Kidney tubule cell (primary cell): ENCODE measurements around the gene PDE6B.
A peak's percentile ranks its signal among the peaks of the same experiment; 100 is the strongest.

Experiments used
- DNase-seq: peaks from one replicate; pipeline ENCODE4 v3.0.0-alpha.2; 2018; ENCODE audit warnings: low spot score

PDE6B gene

GRCh38 chr4:600850-601515, 24.4 kb upstream of the PDE6B start:
- DNase-seq, result no peak

DNA sequence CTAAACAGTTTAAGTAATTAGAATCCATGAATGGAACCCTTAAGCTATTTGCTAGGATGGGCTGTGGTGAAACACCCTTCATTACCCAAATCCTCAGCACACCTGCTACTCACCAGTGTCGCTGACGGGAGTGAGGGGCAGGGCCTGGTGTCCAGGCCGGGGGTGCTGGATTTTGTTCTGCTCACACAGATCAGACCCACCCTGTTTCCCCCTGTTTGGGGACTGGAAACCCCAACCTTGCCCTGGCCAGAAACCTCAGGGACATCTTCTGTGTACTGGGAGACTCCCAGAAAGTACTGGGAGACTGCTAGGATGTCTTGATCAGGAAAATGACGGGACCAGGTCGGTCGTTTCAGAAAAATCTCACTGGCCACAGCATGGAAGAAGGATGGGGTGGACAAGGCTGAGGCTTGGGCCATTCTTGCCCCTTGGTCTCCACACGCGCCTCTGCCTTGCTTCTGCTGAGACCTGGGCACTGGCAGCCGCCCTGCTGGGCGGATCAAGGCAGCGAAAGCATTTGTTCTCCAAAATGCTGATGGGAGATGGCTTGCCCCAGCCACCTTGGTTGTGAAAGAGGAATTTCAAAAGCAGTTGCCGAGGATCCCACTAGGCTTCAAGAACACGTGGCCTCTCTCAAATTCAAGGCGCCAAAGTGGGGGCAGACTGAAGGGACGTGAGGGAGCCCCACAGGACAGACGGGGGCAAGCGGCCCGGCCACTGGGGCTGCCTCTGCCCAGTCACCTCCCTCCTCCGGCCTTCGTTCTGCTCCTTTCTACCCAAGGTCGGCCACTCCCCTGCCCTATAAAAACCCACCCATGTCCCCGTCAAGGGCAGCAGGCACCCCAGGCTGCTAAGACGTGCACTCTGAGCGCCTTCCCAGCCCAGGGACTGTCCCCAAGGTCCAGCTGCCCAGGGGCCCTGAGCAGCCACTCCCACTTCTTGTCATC, 23.5 kb upstream of the PDE6B start:
- DNase-seq, result no peak

DNA sequence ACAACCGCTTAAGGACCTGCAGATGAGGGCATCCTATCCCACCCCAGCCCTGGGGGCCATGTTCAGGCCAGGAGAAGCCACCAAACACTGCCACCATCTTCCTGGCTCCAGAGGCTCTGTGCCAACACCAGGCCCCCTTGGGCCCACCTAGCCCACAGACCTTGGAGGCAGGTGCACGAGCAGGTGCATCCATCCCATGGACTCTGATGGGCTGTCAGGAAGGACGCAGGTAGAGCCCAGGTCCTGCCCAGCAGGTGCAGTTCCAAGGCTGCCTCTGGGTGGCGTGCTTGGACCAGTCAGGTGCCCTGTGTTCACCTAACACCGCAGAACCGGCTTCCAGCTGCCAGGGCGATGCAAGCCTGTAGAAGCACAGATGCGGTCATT, 22.8 kb upstream of the PDE6B start:
- DNase-seq, result peak; percentile 79

DNA sequence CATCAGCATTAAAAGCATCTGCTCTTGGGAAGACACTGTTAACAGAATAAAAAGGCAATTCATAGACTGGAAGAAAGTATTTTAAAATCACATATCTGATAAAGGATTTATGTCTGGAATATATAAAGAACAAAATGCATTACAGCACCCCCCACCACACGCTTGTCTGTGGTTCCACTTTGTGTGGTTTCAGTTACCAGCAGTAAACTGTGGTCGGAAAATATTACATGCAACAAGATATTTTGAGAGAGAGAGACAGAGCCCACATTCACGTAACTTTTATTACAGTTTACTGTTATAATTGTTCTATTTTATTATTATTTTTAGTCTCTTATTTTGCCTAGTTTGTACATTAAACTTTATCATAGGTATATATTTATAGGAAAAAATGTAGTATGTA, 21.2 kb upstream of the PDE6B start:
- DNase-seq, result no peak

GRCh38 chr4:605702-606425, 19.5 kb upstream of the PDE6B start:
- DNase-seq, result no peak

- DNase-seq, result no peak
These were observed 17.1 kb upstream of the PDE6B start for GRCh38 chr4:608236-608635.

GRCh38 chr4:609400-610050, 15.8 kb upstream of the PDE6B start:
- no peak for DNase-seq

DNA sequence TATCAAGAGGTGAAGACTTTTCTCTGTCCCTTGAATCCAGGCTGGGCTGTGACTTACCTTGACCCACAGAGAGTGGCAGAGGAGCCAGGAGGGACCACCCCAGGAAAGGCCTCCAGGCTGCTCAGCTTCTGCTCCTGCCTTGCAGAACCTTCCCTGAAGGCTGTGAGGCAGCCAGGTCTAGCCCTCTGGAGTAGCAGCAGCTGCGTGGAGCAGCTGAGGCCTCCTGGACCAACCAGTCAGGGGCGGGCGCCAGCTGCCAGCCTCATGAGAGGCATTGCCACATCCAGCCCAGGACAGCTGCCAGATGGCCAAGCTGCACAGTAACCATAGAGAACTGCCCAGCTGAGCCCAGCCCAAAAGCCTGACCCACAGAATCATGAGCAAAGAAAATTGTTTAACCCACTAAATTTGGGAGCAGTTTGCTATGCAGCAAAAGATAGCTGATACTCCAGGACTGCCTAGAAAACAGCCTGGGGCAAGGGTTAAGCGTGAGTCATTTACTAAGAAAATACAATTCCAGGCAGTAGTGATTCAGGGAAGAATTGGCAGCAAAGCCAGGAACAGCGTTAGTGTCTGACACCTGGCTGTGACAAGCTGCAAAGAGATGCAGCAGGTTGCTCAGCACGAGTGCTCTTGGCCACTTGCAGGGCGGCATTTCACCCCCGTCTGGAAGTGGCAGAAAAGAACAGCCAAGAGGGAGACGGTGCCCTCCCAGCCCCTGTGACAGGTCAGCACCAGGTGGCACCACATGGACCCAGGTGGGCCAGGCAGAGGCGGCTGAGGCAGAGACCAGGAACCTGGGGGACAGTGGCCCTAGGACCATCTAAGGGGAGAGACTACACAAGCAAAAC, 14.7 kb upstream of the PDE6B start:
- DNase-seq, result peak; percentile 83

DNA sequence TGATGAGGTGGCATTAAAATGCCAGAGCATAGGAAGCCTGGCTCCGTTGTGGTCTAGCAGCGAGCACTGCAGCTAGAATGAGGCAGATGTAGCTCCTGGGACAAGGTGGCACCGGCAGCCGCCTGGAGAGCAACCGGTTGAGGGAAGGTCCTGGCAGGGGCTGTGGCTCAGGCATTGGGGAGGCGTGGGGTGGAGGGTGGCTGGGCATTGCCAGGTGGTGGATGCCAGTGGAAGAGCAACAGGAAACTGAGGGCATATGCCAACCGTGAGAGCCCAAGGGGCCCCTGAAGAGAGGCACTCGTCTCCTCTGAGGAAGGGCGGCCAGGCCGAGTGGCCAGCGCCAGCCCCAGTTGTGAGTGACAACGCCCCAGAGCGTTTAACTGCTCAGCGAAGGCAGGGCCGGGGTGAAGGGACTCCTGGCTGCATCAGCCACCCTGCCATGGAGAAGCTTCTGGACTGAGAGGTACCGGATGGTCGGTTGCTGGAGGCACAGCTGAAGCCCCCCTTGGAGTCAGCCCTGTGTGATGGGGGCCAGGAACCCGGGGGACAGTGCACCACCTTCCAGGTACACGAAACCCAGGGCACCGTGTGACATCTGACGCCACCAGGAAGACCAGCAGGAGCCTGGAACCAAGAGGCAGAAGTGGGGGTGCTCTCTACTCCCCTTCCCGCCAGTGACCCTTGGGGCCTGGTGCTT, 13.2 kb upstream of the PDE6B start:
- DNase-seq, result no peak

DNA sequence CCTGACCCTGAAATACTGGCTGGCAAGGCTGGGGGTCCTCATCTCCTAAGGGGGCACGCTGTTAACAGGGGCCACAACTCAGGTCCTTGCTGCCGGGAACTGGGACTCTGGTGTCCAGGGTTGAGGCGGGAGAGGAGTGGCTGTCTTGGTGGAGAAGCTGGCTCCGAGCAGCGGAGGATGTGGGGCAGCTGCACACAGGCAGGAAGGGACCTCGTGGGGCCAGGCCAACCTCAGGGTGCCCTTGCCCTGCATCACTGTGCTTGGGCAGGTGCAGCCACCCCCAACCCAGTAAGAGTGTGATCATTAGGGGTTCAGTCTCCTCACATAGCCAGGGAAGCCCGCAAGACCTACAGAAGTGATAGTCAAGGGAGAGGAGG, 12.6 kb upstream of the PDE6B start:
- DNase-seq, result no peak

DNA sequence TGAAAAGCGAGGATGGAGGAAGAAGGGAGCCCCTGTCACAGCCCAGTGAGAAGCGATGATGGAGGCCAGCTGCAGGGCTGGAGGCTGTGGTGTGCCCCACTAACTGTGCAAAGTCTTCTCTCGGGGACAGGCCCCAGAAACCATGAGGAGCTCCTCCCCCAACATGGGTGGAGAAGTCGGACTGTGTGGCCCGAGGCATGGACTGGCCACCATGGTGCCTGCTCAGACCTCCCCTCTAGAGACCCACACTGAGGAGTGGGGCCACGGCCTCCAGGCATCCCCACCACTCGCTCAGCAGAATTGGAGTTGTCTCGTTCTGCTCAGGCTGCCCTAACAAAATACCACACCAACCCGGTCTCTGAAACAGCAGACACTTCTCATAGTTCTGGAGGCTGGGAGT, 12.2 kb upstream of the PDE6B start:
- DNase-seq, result no peak

DNA sequence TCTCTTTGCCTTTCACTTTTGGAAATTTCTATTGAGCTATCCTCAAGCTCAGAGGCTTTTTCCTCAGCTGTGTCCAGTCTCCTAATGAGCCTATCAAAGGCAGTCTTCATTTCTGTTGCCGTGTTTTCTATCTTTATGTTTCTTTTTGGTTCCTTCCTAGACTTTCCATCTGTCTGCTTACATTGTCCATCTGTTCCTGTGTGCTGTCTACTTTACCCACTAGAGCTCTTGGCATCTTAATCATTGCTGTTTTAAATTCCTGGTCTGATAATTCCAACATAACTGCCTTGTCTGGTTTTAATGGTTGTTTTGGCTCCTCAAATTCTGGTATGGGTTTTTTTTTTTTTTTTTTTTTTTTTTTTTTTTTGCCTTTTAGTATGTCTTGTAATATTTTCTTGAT, 9.3 kb upstream of the PDE6B start:
- DNase-seq, result no peak

DNA sequence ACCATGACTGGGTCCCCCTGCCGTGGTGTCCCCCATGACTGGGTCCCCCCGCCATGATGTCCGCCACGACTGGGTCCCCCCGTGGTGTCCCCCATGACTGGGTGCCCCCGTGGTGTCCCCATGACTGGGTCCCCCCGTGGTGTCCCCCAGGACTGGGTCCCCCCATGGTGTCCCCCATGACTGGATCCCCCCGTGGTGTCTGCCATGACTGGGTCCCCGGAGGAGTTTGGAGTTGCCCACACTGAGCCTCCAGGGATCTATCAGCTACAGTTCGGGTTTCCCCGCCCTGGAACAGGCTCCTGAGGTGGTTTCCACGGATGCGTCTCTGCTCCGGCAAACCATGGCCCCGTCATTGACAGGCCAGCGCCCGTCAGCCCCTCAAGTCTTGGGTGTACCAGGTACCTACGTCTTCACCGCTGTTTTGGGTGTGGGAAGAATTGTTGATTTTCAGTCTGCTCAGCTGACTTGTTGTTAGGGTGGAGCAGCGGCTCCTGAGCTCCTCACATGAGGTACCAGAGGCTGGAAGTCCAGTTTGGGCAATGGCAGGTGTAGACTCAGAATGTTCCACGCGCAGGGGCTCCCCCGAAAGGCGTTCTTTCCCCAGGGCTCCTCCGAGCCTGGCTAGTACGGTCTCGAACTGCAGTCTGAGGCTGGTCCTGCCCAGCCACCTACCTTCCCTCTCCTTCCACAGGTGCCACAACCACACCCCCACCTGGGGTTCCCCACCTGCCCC, 8.3 kb upstream of the PDE6B start:
- no peak for DNase-seq

- peak; percentile 87 for DNase-seq
These were observed 7.4 kb upstream of the PDE6B start for GRCh38 chr4:617644-618641.

GRCh38 chr4:620201-620600, 5.2 kb upstream of the PDE6B start:
- no peak for DNase-seq

DNA sequence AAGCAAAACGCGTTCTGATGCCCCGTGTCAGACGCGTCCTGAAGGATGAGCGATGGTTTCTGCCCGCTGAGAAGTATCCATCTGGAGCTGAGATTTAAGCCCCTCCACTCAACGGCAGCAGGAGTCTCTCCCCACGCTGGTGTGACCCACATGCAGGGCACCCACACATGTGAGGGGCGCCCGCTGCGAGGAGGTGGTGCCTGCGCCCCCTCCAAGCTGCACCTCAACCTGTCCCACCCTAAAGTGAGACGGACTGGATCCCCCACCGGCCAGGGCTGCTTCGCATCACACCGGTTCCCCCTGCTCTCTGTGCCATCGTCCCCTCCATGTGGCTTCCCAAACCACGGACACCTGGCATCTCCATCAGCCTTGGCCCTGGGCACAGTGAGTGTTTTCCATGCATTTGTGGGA, 4.5 kb upstream of the PDE6B start:
- DNase-seq, result no peak

DNA sequence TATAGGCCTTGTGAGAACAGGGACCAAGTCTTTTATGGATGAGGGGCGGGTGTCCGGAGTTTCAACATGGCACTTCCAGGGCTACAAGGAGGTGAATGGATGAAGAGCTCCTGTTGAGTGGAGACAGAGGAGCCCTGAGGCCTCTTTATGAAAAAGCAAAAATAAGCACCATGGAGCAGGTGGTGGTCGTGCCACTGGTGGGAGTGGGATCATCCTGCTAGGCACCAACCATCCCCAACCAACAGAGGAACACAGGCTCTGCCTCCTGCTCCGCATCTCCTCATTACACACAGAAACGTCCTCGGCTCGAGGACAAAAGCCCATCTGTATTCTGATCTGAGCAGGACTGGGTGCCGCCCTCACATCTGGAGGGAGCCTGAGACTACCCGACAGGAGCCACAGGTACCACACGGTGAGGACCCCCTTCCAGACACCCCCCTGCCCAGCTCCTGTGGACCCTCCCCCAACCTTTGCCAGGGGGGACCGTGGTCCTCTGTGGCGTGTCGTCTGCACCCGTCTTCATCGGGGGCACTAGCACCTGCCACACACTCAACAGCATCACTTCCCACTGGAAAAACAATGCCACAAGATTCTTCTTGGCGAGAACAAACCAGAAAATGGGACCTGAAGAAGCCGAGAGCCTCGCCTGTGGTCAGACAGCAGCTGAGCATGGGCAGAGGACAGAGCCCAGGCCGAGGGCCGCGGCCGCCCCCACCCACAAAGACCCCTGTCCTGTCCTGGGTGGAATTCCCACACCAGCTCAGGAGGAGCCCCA, 3.9 kb upstream of the PDE6B start:
- no peak for DNase-seq
